MCF 10A (cell line): ENCODE measurements around the gene EVA1A. TPM values are rescaled to one million over a fixed set of nuclear protein-coding genes. Genes with fewer than 3 reads are reported as not detected.

Source experiments
- BruUV-seq: library from RNA; stranded (reverse); fragments of 400-500 nt; replicated peaks from 2 replicates; lab custom pipeline; 2021; lab: Mats Ljungman, UMichigan
- CTCF ChIA-PET: fragments of 300-600 bp; sonication (Branson Sonifier 250); formaldehyde crosslinking; extraction: SDS; loops from one replicate; lab custom pipeline; 2021; ENCODE audit warnings: antibody characterized with exemption, inconsistent platforms; lab: Yijun Ruan, JAX
- POLR2A ChIA-PET: fragments of 300-600, 350-650 bp; sonication (Branson Sonifier 250); formaldehyde crosslinking; extraction: SDS; loops from one replicate; lab custom pipeline; 2020; ENCODE audit warnings: antibody characterized with exemption, inconsistent platforms; lab: Yijun Ruan, JAX
- DNase-seq: peaks from one replicate; pipeline ENCODE4 v3.0.0-alpha.2; 2018; ENCODE audit not compliant: unreplicated experiment
- H3K27ac Mint-ChIP-seq: one replicate; pipeline ENCODE4 v1.8.0; 2022; ENCODE audit warnings: mild to moderate bottlenecking, low read depth, mixed read lengths; ENCODE audit not compliant: unreplicated experiment
- H3K27me3 Mint-ChIP-seq: one replicate; pipeline ENCODE4 v1.8.0; 2022; ENCODE audit warnings: mixed read lengths; ENCODE audit not compliant: insufficient read depth, unreplicated experiment
- H3K36me3 Mint-ChIP-seq: one replicate; pipeline ENCODE4 v1.8.0; 2022; ENCODE audit warnings: mild to moderate bottlenecking, moderate library complexity, mixed read lengths; ENCODE audit not compliant: insufficient read depth, unreplicated experiment
- H3K4me1 Mint-ChIP-seq: one replicate; pipeline ENCODE4 v1.8.0; 2022; ENCODE audit warnings: mixed read lengths; ENCODE audit not compliant: insufficient read depth, unreplicated experiment
- H3K4me3 Mint-ChIP-seq: one replicate; pipeline ENCODE4 v1.8.0; 2022; ENCODE audit warnings: mild to moderate bottlenecking, moderate library complexity, mixed read lengths; ENCODE audit not compliant: unreplicated experiment
- H3K9me3 Mint-ChIP-seq: one replicate; pipeline ENCODE4 v1.8.0; 2022; ENCODE audit warnings: mixed read lengths; ENCODE audit not compliant: unreplicated experiment
- CTCF ChIP-seq: fragments of 200-600 bp; IDR thresholded peaks from one replicate; pipeline ENCODE4 v1.8.0; 2022; ENCODE audit warnings: antibody characterized with exemption, mild to moderate bottlenecking; ENCODE audit not compliant: unreplicated experiment
- intact Hi-C: fragments of 100-400 bp; cut with micrococcal nuclease; formaldehyde crosslinking; loops from 2 replicates; pipeline ENCODE4 v1.14.1; 2022
- total RNA-seq: library from RNA; stranded (reverse); gene quantifications from 2 replicates; pipeline ENCODE4 v1.2.3, GENCODE V29; 2022

EVA1A gene
- total RNA-seq, 1 experiment from 2014 or later, result 14.4 TPM

- POLR2A ChIA-PET, result interaction anchor here (1.4 kb wide), 1 partner anchor 19 kb away, joined by 4 read pairs; no protein-coding TSS in a partner anchor
- no TSS peak for BruUV-seq
- intact Hi-C loops, result no loop called here
Measured at GRCh38 chr2:75547345-75548035, 13.2 kb downstream of the EVA1A start.

GRCh38 chr2:75545922-75546321, 14.8 kb downstream of the EVA1A start:
- H3K27me3 Mint-ChIP-seq, result no peaks in the 10 kb centered on the region
- no peak overlapping the region for H3K27ac Mint-ChIP-seq
- DNase-seq, result no peak
- no peaks in the 10 kb centered on the region for H3K36me3 Mint-ChIP-seq
- TF ChIP-seq CTCF, result no peak
- intact Hi-C loops, result no loop called here
- peaks cover 13% of the 10 kb centered on the region for H3K4me1 Mint-ChIP-seq
- H3K4me3 Mint-ChIP-seq, result no peak overlapping the region
- CTCF ChIA-PET, result interaction anchor here (0.6 to 4.9 kb wide), 6 partner anchors 11 to 362 kb away, joined by 3 to 23 read pairs (median 4); no protein-coding TSS in a partner anchor
- BruUV-seq, result no TSS peak
- no peaks in the 10 kb centered on the region for H3K9me3 Mint-ChIP-seq
- POLR2A ChIA-PET, result interaction anchor here (0.6 to 1.4 kb wide), 2 partner anchors 28 to 43 kb away, joined by 3 read pairs; no protein-coding TSS in a partner anchor

More at GRCh38 chr2:75547345-75548035, 13.2 kb downstream of the EVA1A start:
- Mint-ChIP-seq H3K4me1 (peaks cover 13% of the 10 kb centered on the region), H3K27ac (peak overlapping the region; percentile 70), H3K4me3 (no peak overlapping the region), H3K27me3 (no peaks in the 10 kb centered on the region), H3K36me3 (no peaks in the 10 kb centered on the region), H3K9me3 (no peaks in the 10 kb centered on the region)
- CTCF ChIA-PET, result interaction anchor here (0.7 to 4.9 kb wide), 5 partner anchors 8 to 164 kb away, joined by 3 to 23 read pairs (median 3); no protein-coding TSS in a partner anchor
- DNase-seq, result no peak
- no peak for TF ChIP-seq CTCF

GRCh38 chr2:75545387-75545786, 15.4 kb downstream of the EVA1A start:
- H3K36me3 Mint-ChIP-seq, result no peaks in the 10 kb centered on the region
- no peak overlapping the region for H3K4me3 Mint-ChIP-seq
- no peak for DNase-seq
- CTCF ChIA-PET, result interaction anchor here (0.6 to 4.9 kb wide), 5 partner anchors 12 to 362 kb away, joined by 3 to 23 read pairs (median 4); no protein-coding TSS in a partner anchor
- no peaks in the 10 kb centered on the region for H3K9me3 Mint-ChIP-seq
- peaks cover 13% of the 10 kb centered on the region for H3K4me1 Mint-ChIP-seq
- POLR2A ChIA-PET, result interaction anchor here (0.7 to 1.4 kb wide), 3 partner anchors 17 to 61 kb away, joined by 3 to 5 read pairs (median 3); no protein-coding TSS in a partner anchor
- intact Hi-C loops, result no loop called here
- no peak overlapping the region for H3K27ac Mint-ChIP-seq
- no peak for TF ChIP-seq CTCF
- BruUV-seq, result no TSS peak
- no peaks in the 10 kb centered on the region for H3K27me3 Mint-ChIP-seq

GRCh38 chr2:75543446-75543845, 17.3 kb downstream of the EVA1A start:
- intact Hi-C loops, result no loop called here
- no peak for DNase-seq
- no peak overlapping the region for H3K4me3 Mint-ChIP-seq
- POLR2A ChIA-PET, result no interaction called here
- BruUV-seq, result no TSS peak
- H3K9me3 Mint-ChIP-seq, result no peaks in the 10 kb centered on the region
- peaks cover 11% of the 10 kb centered on the region for H3K4me1 Mint-ChIP-seq
- CTCF ChIA-PET, result interaction anchor here (0.6 to 1.1 kb wide), 2 partner anchors 9 to 75 kb away, joined by 3 to 5 read pairs; no protein-coding TSS in a partner anchor
- H3K36me3 Mint-ChIP-seq, result no peaks in the 10 kb centered on the region
- no peak overlapping the region for H3K27ac Mint-ChIP-seq
- TF ChIP-seq CTCF, result no peak
- no peaks in the 10 kb centered on the region for H3K27me3 Mint-ChIP-seq
